Aorta (tissue), 5 donors: ENCODE measurements around the gene TEK. TPM values are rescaled to one million over a fixed set of nuclear protein-coding genes. Genes with fewer than 3 reads are reported as not detected.
"Not testable (repeated sequence)": the region's sequence is repeated elsewhere in the genome, so short reads cannot be mapped to it uniquely, and the experiment has no call there.

Experiments used
- ATAC-seq: fragments of 200-7000 bp; cut with Tn5 transposase; one replicate; pipeline ENCODE4 v1.9.1; 2022; ENCODE audit warnings: moderate library complexity; ENCODE audit not compliant: low FRiP score
- DNase-seq, 2 donors: peaks; one replicate each; pipeline ENCODE4 v3.0.0-alpha.2; 2020
- H3K27ac ChIP-seq, 2 donors: one replicate each; pipeline ENCODE4 v1.5.1; 2013; ENCODE audit warnings: low read length in 2 of 2, mild to moderate bottlenecking in 2 of 2, moderate library complexity in 2 of 2, control low read depth in 1 of 2, inconsistent platforms in 1 of 2, low read depth in 1 of 2
- H3K27me3 ChIP-seq, 2 donors: one replicate each; pipeline ENCODE4 v1.6.1; 2013; ENCODE audit warnings: control low read depth in 1 of 2, low read length in 1 of 2, mild to moderate bottlenecking in 1 of 2, moderate library complexity in 1 of 2; ENCODE audit not compliant: insufficient read depth in 2 of 2, control insufficient read depth in 1 of 2
- H3K36me3 ChIP-seq, 2 donors: one replicate each; pipeline ENCODE4 v1.6.1; 2013; ENCODE audit warnings: control low read depth in 1 of 2, low read length in 1 of 2, mild to moderate bottlenecking in 1 of 2; ENCODE audit not compliant: insufficient read depth in 2 of 2, control insufficient read depth in 1 of 2
- H3K4me1 ChIP-seq, 2 donors: one replicate each; pipeline ENCODE4 v1.6.1; 2013; ENCODE audit warnings: low read length in 2 of 2, control low read depth in 1 of 2, mild to moderate bottlenecking in 1 of 2, moderate library complexity in 1 of 2; ENCODE audit not compliant: insufficient read depth in 2 of 2, control insufficient read depth in 1 of 2
- H3K4me3 ChIP-seq, 2 donors: one replicate each; pipeline ENCODE4 v1.5.1; 2013; ENCODE audit warnings: low read length in 2 of 2, control low read depth in 1 of 2, mild to moderate bottlenecking in 1 of 2
- H3K9me3 ChIP-seq: one replicate; pipeline ENCODE4 v1.6.1; 2013; ENCODE audit warnings: mild to moderate bottlenecking, low read length; ENCODE audit not compliant: control insufficient read depth
- WGBS, 2 donors: extraction: QIAGEN DNeasy Blood & Tissue Kit; methylation state at CpG; one replicate each; pipeline ENCODE4 v1.1.7; 2013; 5-methylcytosine and 5-hydroxymethylcytosine counted together
- intact Hi-C, 2 donors: fragments of 100-400 bp; cut with DNase I; formaldehyde crosslinking; loops; one replicate each; pipeline versions ENCODE4 v1.14.2 to v1.15.0; 2022
- polyA plus RNA-seq, 2 donors: library from polyadenylated mRNA; stranded (reverse); fragments of 200-250 nt; gene quantifications; one replicate each; pipeline ENCODE4 v1.2.3, GENCODE V29; 2013
- total RNA-seq, 2 donors: library from RNA; stranded (reverse); fragmentation: NEBNext Ultra II Directional; extraction: Animal tissue kit (Norgen Biotek cat#: 25700); gene quantifications; one replicate each; pipeline ENCODE4 v1.2.1, GENCODE V29; 2021
- donor health status: healthy with polysubstance abuse.
- donor health status: Bipolar disorder and iron deficiency.
- donor health status: DM: no; HTN: no; CAD: no.
- donor health status: DM: no; HTN: no; CAD: no.
- donor health status: DM: yes; HTN: yes; CAD: no.

TEK gene
- total and polyA plus RNA-seq, 4 donors = 1.5 to 26.0 (median 10.0) TPM

DNA sequence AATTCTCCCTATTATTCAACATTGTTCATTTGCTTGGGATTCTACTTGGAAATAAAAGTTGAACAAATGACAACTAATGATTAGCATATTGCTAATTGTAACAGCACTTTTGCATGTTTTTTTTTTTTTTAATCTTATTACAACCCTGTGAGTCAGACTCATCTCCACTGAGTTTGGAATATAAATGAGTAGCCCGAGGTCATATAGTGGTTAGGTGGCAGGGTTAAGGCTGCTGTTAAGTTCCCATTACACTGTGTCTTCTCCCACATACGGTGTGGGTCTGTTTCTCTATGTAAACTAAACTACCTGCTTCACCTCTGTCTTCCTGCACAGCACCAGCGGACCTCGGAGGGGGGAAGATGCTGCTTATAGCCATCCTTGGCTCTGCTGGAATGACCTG lies 95.6 kb downstream of the TEK start:
- Histone ChIP-seq H3K27ac (peak overlapping the region in 1 of 2 donors; percentile 21), H3K9me3 (no peaks in the 10 kb centered on the region), H3K4me3 (no peak overlapping the region), H3K4me1 (peaks cover 0 to 6% of the 10 kb centered on the region in 2 donors), H3K36me3 (peaks cover 4% of the 10 kb centered on the region in 2 donors), H3K27me3 (no peaks in the 10 kb centered on the region)
- ATAC-seq (no peak), DNase-seq (no peak)
- intact Hi-C loops = no loop called here
- WGBS, 2 donors = 95% methylated on average over 4 of the region's 4 CpGs

- H3K27ac ChIP-seq = no peak overlapping the region
- 89 to 93% methylated on average over 2 of the region's 2 CpGs for WGBS, 2 donors
- no peaks in the 10 kb centered on the region for H3K27me3 ChIP-seq
- intact Hi-C loops = no loop called here
- peaks cover 4% of the 10 kb centered on the region in 2 donors for H3K36me3 ChIP-seq
- H3K4me1 ChIP-seq = peaks cover 0 to 6% of the 10 kb centered on the region in 2 donors
- ATAC-seq (no peak), DNase-seq (no peak)
- H3K4me3 ChIP-seq = no peak overlapping the region
- H3K9me3 ChIP-seq = no peaks in the 10 kb centered on the region
Measured at GRCh38 chr9:27205198-27205597, 96.2 kb downstream of the TEK start.

DNA sequence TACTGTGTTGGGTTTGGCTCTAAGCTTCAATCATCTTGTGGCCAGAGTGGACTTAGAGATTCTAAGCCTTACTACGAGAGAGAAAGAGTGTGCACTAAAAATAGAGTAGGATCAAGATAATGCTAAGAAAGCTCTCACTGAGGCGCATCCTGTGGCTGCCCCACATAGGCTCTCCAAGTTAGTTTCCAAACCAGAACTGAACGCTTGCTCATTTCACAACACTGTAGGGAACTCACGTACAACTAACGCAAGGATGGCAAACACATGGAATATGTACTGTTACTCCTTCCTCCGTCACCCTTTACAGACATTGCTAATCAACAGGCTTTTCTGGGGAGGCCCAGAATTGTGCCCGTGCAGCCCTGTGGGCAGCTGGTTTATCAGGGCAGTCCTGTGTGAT lies 97.0 kb downstream of the TEK start:
- intact Hi-C loops = no loop called here
- Histone ChIP-seq H3K9me3 (no peaks in the 10 kb centered on the region), H3K27me3 (no peaks in the 10 kb centered on the region), H3K4me1 (peaks cover 0 to 6% of the 10 kb centered on the region in 2 donors), H3K27ac (peak overlapping the region in 1 of 2 donors; percentile 20), H3K36me3 (peaks cover 4% of the 10 kb centered on the region in 2 donors), H3K4me3 (no peak overlapping the region)
- WGBS, 2 donors = 70 to 80% methylated on average over 7 of the region's 7 CpGs
- no peak for DNase-seq
- ATAC-seq = no peak

GRCh38 chr9:27209034-27209433 lies 100.0 kb downstream of the TEK start:
- Histone ChIP-seq H3K4me1 (peaks cover 0 to 2% of the 10 kb centered on the region in 2 donors), H3K27ac (no peak overlapping the region), H3K36me3 (peaks cover 0 to 7% of the 10 kb centered on the region in 2 donors), H3K27me3 (no peaks in the 10 kb centered on the region), H3K9me3 (no peaks in the 10 kb centered on the region), H3K4me3 (no peak overlapping the region)
- ATAC-seq (no peak), DNase-seq (no peak)
- intact Hi-C loops = no loop called here
- 71 to 77% methylated on average over 3 of the region's 3 CpGs for WGBS, 2 donors

GRCh38 chr9:27210588-27210987 lies 101.6 kb downstream of the TEK start:
- intact Hi-C loops = no loop called here
- DNase-seq = no peak
- H3K36me3 ChIP-seq = peaks cover 5 to 7% of the 10 kb centered on the region in 2 donors
- no peaks in the 10 kb centered on the region for H3K27me3 ChIP-seq
- ATAC-seq = no peak
- WGBS, 2 donors = 94 to 99% methylated on average over 7 of the region's 7 CpGs
- no peak overlapping the region for H3K27ac ChIP-seq
- peaks cover 0 to 2% of the 10 kb centered on the region in 2 donors for H3K4me1 ChIP-seq
- no peak overlapping the region for H3K4me3 ChIP-seq
- no peaks in the 10 kb centered on the region for H3K9me3 ChIP-seq

GRCh38 chr9:27212191-27212590 lies 103.2 kb downstream of the TEK start:
- H3K4me3 ChIP-seq = no peak overlapping the region
- WGBS, 2 donors = 59 to 76% methylated on average over 4 of the region's 4 CpGs

DNA sequence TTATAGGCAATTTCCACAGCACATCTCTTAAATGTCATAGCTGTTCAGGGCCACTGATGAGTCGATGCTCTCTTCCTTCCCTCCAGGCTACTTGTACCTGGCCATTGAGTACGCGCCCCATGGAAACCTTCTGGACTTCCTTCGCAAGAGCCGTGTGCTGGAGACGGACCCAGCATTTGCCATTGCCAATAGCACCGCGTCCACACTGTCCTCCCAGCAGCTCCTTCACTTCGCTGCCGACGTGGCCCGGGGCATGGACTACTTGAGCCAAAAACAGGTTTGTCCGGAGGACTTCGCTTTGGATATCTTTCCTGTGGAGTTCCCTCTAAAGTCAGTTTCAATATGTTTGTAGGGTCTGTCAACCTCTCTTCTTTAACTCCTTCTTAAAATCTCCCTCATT lies 103.6 kb downstream of the TEK start:
- no peak for DNase-seq
- Histone ChIP-seq H3K4me3 (no peak overlapping the region), H3K9me3 (no peaks in the 10 kb centered on the region), H3K27me3 (no peaks in the 10 kb centered on the region), H3K36me3 (peaks cover 7 to 8% of the 10 kb centered on the region in 2 donors), H3K27ac (no peak overlapping the region), H3K4me1 (no peaks in the 10 kb centered on the region)
- WGBS, 2 donors = 89 to 94% methylated on average over 14 of the region's 14 CpGs
- ATAC-seq = no peak
- intact Hi-C loops = no loop called here

More at GRCh38 chr9:27212191-27212590, 103.2 kb downstream of the TEK start:
- H3K27ac ChIP-seq = no peak overlapping the region
- ATAC-seq = peak; percentile 29
- no peaks in the 10 kb centered on the region for H3K4me1 ChIP-seq
- intact Hi-C loops = no loop called here
- H3K36me3 ChIP-seq = peaks cover 7 to 8% of the 10 kb centered on the region in 2 donors
- H3K9me3 ChIP-seq = no peaks in the 10 kb centered on the region
- no peaks in the 10 kb centered on the region for H3K27me3 ChIP-seq
- DNase-seq = no peak

- intact Hi-C loops = no loop called here
- peaks cover 9 to 24% of the 10 kb centered on the region in 2 donors for H3K36me3 ChIP-seq
- no peaks in the 10 kb centered on the region for H3K27me3 ChIP-seq
- H3K4me3 ChIP-seq = no peak overlapping the region
- no peaks in the 10 kb centered on the region for H3K4me1 ChIP-seq
- DNase-seq (no peak), ATAC-seq (no peak)
- 94% methylated on average over 4 of the region's 4 CpGs for WGBS, 2 donors
- peaks cover 6% of the 10 kb centered on the region for H3K9me3 ChIP-seq
- no peak overlapping the region for H3K27ac ChIP-seq
Measured at GRCh38 chr9:27227192-27227591, 118.2 kb downstream of the TEK start.

GRCh38 chr9:27239648-27240047 lies 130.6 kb downstream of the TEK start:
- H3K4me1 ChIP-seq, DNase-seq, H3K27ac ChIP-seq, H3K27me3 ChIP-seq, H3K9me3 ChIP-seq, H3K4me3 ChIP-seq, H3K36me3 ChIP-seq, intact Hi-C loops, ATAC-seq: not testable (repeated sequence)
- WGBS, 2 donors = 74 to 83% methylated on average over 11 to 12 of the region's 12 CpGs
